SH-SY5Y (cell line): Measurements from ENCODE around the gene SLC4A1.

Source experiments
- GATA2 ChIP-seq: IDR thresholded peaks from 2 replicates; pipeline ENCODE4 v1.6.1; 2011; ENCODE audit warnings: mild to moderate bottlenecking, low read depth, low read length
- GATA3 ChIP-seq: IDR thresholded peaks from 2 replicates; pipeline ENCODE4 v1.6.1; 2011; ENCODE audit warnings: low read depth, mild to moderate bottlenecking, low read length, moderate library complexity

Gene SLC4A1

GRCh38 chr17:44307387-44308186, 39.7 kb upstream of the SLC4A1 start:
- no peak for TF ChIP-seq GATA3
- no peak; the same call in 1 of the 2 replicates for TF ChIP-seq GATA2

- TF ChIP-seq GATA3, result no peak
- TF ChIP-seq GATA2, result no peak
Observed at GRCh38 chr17:44304651-44305050, 36.7 kb upstream of the SLC4A1 start.

GRCh38 chr17:44297975-44298374, 30.0 kb upstream of the SLC4A1 start:
- TF ChIP-seq GATA2 (no peak), GATA3 (no peak)

- TF ChIP-seq GATA2, result no peak
- no peak for TF ChIP-seq GATA3
Observed at GRCh38 chr17:44293509-44294226, 25.7 kb upstream of the SLC4A1 start.

GRCh38 chr17:44287651-44288050, 19.7 kb upstream of the SLC4A1 start:
- TF ChIP-seq GATA3 (no peak), GATA2 (no peak)

- no peak for TF ChIP-seq GATA2
- TF ChIP-seq GATA3, result no peak
Observed at GRCh38 chr17:44284024-44284400, 16.1 kb upstream of the SLC4A1 start.

GRCh38 chr17:44283344-44284023, 15.5 kb upstream of the SLC4A1 start:
- no peak for TF ChIP-seq GATA2
- TF ChIP-seq GATA3, result no peak

- TF ChIP-seq GATA3, result no peak
- no peak for TF ChIP-seq GATA2
Observed at GRCh38 chr17:44282264-44282663, 14.3 kb upstream of the SLC4A1 start.

GRCh38 chr17:44281570-44281969, 13.6 kb upstream of the SLC4A1 start:
- TF ChIP-seq GATA3 (no peak), GATA2 (no peak)

GRCh38 chr17:44280392-44280937, 12.5 kb upstream of the SLC4A1 start:
- TF ChIP-seq GATA2, result no peak
- no peak for TF ChIP-seq GATA3

GRCh38 chr17:44279666-44280391, 11.9 kb upstream of the SLC4A1 start:
- TF ChIP-seq GATA3 (no peak), GATA2 (no peak)

GRCh38 chr17:44279346-44279665, 11.4 kb upstream of the SLC4A1 start:
- no peak for TF ChIP-seq GATA3
- TF ChIP-seq GATA2, result no peak

GRCh38 chr17:44277976-44278375, 10.0 kb upstream of the SLC4A1 start:
- TF ChIP-seq GATA2, result no peak
- TF ChIP-seq GATA3, result no peak

- TF ChIP-seq GATA3 (no peak), GATA2 (no peak)
Observed at GRCh38 chr17:44273607-44274006, 5.7 kb upstream of the SLC4A1 start.

- no peak for TF ChIP-seq GATA2
- no peak for TF ChIP-seq GATA3
Observed at GRCh38 chr17:44272954-44273353, 5.0 kb upstream of the SLC4A1 start.
